HuH-7 (cell line): ENCODE measurements around the gene WRNIP1.

Source experiments
- DNase-seq: peaks from one replicate; pipeline ENCODE4 v3.0.0; 2011; ENCODE audit warnings: low spot score

WRNIP1 gene

DNA sequence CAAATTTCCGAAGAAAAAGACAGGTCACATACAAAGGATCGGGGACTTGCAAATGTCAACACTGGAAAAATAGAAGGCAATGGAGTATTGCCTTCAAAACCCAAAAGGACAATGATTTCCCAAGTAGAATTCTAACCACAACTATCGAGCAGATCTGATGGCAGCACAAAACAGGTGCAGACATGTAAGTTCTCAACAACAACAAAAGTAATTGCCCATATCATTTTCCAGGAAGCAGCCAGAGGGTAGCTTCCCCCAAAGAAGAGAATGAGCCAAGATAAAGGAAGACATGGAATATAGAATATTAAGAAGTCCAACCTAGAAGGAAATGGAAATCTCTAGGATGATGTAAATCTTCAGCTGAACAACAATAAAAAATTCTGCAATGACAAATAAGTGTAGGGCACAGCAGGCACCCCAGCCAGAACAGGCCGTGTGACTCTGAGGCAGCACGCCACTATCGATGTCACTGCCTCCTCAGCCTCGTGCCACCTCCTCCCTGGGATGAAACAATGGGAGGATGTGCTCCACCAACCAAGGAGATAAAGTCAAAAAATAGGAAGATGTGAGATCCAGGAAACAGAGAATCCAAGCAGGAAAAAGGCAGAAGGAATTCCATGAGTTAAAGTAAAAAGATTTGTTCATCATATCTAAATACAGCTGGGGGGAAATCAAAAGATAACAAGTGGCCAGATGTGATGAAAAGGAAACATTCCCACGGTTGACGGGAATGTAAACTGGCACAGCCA is 42.3 kb downstream of the WRNIP1 start:
- no peak for DNase-seq

DNA sequence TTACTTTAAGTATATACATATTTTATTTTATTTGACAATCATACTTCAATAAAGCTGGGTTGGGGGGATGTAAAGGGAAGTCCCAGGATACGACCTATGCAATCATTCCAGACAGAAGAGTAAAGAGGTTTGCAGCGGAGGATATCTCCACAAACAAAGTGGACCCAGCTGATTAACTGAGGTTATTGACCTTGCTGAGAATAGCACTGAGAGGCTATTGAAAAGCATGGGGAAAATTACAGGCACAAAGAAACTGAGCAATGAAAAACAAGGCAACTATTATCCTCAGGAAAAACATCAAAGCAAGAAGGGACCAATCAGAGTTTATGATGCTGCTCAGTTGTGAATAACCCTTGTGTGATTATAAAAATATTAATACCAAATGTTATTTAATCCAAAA is 43.8 kb downstream of the WRNIP1 start:
- peak; percentile 42 for DNase-seq

DNA sequence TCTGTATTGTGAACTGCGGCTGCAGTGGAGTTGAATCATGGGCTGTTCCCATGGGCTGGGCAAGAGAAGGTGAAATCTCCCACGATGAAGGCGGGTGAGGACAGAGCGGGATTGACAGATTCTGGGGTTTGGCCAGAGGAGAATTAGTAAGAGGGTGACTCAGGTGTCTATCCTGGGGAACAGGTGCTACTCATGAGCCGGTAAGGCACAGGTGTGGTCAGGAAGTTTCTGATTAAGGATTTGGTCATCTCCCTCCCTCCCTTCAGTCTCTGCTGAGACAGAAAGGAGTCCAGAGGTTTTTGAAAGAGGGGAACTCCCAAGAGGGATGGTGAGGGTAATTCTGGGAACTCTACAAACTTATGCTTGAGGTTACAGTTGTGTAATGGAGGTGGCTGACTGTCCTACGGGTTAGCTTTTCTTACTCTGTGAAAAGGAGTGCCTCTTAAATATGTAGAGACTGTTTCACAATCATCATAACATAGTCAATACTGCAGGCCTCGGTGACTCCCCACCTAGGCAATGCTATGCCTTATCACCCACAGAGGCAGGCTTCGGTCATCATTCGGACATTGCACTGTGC is 45.0 kb downstream of the WRNIP1 start:
- DNase-seq: peak; percentile 37

DNA sequence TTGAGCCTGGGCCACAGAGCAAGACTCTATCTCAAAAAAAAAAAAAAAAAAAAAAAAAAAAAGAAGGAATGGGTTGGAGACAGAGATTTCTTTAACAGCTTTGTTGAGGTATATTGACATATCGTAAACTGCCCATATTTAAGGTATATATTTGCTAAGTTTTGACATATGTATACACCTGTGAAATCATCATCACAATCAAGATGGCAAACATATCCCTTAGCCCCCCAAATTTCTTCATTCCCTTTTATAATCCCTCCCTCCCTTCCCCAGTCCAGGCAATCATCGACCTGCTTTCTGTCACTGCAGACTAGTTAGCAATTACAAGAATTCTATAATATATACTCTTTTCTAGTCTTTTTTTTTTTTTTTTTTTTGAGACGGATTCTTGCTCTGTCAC is 47.5 kb downstream of the WRNIP1 start:
- no peak for DNase-seq

DNA sequence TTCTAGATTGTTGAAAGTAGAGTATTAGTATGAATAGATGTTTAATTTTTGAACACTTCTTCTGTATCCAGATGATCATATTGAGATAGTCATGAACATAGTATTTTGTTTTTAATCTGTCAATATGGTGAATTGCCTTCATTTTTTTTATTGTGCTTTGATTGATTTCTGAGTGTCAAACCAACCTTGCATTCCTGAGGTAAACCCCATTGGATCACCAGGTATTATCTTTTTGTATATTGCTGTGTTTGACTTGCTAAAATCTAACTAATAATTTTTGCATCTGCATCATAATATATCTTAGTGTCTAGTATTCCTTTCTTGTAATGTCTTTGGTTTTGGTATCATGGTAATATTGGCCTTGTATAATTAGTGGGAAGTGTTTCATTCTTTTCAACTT is 51.0 kb downstream of the WRNIP1 start:
- no peak for DNase-seq

DNA sequence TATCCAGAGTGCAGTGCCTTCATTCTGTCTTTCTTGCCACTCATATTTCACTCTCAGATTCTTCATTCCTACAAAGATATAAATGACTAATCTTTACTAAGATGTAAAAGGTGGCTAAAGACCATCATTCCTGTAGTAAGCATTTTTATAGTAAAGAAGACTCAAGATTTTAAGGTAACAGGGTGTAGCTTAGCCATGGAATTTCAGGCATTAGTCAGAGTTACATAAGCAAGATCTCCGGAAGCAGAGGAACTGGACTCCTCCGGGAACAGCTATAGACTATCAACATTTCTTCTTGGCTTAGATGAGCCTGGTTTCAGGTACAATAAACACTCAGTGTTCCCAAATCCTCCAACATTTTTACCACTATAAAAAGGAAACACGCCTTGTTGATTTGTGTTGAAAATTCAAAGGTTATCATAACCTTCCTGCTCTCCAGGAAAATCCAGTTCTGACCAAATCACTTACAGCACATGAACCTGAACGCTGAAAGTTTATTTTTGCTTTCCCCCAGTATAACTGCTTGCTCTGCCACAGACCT is 52.8 kb downstream of the WRNIP1 start:
- no peak for DNase-seq

DNA sequence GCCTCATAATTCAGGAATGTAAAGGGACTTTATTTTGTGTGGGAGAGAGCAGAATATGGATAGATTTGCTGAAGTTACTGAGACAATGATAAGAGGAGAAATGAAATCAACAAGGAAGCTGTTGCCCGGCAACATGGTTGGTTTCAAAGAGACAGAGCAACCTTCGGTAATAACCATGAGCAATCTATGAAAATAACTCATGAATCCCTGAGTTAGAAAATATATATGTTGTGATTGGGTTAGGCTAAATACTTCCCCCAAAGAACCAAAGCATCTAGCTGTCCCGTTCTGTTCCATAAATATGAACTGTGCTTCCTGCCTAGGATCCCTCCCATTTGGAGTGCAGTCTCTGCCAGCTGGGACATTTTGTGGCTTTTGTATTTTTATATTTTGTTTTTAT is 53.4 kb downstream of the WRNIP1 start:
- DNase-seq: no peak

DNA sequence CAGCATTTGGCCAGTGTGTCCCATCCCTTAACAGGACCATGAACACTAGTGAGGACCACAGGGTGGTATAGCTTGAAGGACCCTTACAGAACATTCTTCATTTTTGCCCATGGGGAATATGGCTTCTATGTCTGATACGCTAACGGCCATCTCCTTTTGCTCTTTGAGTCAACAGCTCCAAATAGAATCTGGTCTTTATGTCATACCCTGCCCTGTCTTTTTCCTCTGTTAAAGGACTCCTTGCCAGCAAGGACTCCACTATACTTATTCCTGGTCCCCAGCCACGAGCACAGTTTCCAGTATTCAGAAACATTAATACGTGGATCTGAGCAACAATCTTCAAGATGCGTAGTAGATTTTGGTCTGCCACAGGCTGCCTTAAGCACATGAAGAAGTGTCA is 53.9 kb downstream of the WRNIP1 start:
- DNase-seq: no peak

DNA sequence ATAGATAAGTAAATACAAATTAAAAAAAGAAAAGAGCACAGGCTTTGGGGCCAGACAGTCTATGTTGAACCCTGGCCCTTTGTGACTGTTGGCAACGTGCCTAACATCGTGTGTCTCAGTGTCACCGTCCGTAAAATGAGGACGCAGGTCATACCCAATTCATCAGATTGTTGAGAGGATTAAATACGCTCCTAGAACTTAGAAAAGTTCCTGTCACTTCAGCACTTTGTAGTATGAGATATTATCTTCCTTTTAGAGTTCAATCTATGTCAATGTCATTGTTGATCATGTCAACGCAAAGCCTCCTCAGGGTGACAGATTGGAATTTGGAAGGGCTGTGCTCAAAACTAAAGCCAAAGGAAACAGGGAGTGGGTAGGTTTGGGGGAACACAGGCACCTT is 54.8 kb downstream of the WRNIP1 start:
- DNase-seq: no peak

DNA sequence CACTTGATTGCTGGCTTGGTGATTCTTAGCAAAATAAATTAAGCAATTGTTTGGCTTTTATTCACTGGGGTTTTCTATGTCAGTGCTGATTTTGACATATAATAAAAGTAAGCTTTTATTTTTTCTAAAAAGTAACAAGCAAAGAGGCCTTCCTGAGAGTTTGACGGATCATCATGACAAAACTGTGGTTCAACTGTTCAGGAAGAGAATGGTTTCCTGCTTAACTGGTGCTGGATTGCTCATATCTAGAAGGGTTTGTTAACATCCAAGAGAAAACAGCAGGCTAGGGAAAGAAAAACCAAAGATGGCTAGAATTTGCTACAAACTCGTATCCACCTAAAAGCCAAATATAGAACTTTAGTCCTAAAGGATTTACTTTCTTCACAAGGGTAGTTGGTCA is 55.2 kb downstream of the WRNIP1 start:
- DNase-seq: no peak

DNA sequence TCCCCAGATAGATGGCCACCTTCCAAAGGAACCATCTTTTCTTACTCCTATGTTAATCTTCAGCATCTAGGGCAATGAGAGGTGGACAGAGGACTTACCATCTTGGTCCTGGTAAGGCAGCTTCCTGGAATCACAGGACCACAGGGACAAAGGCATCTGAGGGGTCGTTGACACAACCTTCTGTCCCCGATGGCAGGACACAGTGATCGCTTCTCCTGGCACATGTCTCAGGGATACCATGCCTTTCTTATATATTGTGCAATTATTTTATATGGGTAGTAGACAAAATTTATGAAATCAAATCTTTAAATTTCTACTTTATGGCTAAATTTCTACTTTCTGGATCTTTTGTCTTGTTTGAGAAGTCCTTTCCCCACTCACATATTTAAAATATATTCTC is 56.4 kb downstream of the WRNIP1 start:
- DNase-seq: no peak

DNA sequence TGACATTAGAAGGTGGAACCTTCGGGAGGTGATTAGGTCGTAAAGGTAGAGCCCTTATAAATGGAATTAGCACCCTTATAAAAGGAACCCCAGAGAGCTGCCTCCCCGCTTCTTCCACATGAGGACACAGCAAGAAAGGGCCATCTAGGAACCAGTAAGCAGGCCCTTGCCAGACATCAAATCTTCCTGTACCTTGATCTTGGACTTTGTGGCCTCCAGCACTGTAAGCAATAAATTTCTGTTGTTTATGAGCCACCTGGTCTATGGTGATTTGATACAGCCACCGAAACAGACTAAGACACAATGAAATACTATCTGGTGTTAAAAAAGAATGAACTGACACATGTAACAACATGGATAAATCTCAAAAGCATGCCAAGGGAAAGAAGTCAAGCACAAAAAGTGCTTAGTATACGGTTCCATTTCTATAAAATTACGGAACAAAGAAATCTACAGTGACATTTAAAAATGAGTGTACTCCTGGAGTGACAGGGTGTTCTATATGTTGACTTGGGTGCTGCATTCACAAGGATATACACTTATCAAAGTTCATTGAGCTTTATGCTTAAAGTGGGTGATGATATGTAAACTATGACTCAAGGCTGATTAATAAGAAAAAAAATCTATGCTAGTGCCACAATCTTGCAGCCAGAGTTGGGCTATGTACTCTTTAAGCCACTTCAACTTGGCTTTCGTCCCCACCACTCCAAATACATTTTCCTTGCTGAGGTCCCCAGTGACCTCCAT is 58.1 kb downstream of the WRNIP1 start:
- DNase-seq: no peak

DNA sequence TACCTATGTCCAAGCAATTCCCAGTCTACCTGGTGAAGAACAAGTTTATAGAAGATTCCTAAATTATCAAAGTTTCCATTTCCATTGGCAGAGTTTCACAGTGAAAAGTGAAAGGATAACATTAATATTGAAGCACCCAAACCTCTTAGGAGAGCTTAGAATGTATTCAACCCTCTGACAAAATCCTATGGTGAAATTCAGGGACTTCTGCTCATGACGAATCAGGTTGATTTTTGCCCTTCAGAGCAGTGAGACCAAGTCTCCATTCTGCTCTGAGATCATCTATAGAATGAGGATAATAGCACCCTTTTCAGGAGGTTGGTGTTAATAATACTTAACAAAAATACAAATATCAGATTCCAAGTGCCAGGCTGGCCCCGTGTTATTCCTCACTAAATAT is 60.9 kb downstream of the WRNIP1 start:
- DNase-seq: no peak

DNA sequence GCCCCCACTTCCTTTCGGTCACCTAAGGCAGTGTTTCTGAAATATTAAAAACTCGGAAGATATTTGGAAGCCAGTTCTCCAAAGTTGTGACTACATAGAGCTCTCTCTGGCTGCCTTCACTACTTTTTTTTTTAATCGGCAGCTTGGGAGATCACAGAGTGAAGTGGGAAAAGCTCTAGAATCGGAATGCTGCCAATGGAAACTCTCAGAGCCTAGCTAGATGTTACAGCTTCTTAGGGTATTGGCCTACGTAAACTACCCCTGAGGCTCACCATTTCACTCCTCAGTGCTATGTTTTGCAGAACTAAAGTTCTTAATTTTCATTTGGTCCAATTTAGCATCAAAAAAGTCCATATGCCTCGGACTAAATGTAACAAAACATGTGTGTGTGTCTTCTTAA is 61.9 kb downstream of the WRNIP1 start:
- no peak for DNase-seq

DNA sequence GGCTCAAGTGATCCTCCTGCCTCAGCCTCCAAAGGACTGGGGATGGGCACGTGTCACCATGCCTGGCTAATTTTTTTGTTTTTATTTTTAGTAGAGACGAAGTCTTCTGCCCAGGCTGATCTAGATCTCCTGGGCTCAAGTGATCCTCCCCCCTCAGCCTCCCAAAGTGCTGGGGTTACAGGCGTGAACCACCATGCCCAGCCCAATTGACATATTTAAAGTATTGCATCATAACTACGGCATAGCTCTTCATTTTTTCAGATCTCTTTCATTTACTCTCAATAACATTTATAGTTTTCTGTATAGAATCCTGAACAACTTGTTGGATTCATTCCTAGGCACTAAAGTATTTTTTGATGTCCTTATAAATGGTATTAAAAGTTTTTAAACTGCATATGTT is 63.4 kb downstream of the WRNIP1 start:
- DNase-seq: no peak

DNA sequence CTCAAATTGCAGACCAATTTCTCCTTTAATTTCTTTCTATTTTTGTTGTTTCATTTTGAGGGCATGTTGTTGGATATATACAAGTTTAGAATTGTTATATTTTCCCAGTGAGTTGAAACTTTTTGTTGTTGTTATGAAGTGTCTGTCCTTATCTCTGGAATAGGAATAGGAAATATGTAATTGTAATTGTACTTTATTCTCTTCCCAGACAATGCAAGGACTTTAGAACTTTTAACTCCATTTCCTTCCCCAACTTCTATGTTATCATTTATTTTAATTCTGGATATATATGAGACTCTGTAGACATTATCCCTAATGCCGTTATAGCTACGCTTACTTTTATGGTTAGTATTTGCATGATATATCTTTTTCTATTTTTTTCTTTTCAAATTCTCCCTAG is 64.1 kb downstream of the WRNIP1 start:
- DNase-seq: no peak

DNA sequence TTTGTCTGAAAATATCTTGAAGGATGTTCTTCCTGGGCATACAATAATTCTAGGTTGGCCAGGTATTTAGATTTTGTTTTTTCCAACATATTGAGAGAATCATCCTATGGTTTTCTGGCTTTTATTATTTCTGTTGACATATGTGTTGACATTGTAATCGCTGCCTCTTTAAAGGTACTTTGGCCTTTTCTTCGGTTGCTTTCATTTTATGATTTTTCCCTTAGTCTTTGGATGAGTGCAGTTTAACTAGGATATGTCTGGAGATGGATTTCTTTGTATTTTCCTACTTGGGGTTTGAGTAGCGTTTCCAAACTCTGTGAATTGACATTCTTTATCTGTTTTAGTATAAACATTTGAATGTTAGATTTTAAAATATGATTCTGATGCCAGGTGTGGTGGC is 65.0 kb downstream of the WRNIP1 start:
- DNase-seq: no peak

DNA sequence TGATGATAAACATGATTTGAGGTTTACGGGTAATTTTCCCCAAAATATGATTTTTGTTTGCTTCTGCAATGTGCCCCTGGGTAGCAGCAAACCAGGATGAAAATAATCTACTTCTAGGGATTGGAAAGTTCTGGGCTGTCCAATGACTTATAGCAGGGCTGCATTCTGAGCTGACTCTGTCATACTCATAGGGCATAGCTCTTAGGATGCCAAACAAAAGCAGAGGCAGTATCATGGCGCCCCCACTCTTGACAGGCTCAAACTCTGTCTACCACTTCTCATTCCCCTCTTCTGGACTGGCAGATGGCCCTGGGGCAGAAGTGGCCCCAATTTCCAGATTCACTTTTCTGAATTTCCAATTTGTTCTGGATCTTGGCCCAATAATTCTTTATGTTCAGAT is 66.2 kb downstream of the WRNIP1 start:
- DNase-seq: no peak

DNA sequence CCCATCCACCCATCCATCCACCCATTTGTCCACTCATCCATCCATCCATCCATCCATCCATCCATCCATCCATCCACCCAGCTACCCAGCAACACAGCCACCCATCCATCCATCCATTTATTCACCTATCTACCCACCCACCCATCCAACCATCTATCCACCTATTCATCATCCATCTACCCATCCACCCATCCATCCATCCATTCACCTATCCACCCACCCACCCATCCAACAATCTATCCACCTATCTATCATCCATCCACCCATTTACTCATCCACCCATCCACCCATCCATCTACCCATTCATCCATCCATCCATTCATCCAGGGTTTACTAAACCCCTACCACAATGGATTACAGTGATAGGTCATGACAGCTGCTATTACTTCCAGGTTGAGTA is 69.1 kb downstream of the WRNIP1 start:
- DNase-seq: no peak
